GM10847 (cell line): ENCODE measurements around the gene KCNJ6.

Source experiments
- POLR2A ChIP-seq: IDR thresholded peaks from 2 replicates; pipeline ENCODE4 v1.6.1; 2011; ENCODE audit not compliant: insufficient read length; ENCODE audit errors: extremely low read depth

The KCNJ6 gene

GRCh38 chr21:37819372-37819771 lies 96.9 kb downstream of the KCNJ6 start:
- TF ChIP-seq POLR2A, result no peak

GRCh38 chr21:37817242-37817641 lies 99.0 kb downstream of the KCNJ6 start:
- TF ChIP-seq POLR2A, result no peak

GRCh38 chr21:37815893-37816292 lies 100.4 kb downstream of the KCNJ6 start:
- no peak for TF ChIP-seq POLR2A

GRCh38 chr21:37811711-37812110 lies 104.5 kb downstream of the KCNJ6 start:
- TF ChIP-seq POLR2A, result no peak

- TF ChIP-seq POLR2A, result no peak
Observed at GRCh38 chr21:37808261-37808660, 108.0 kb downstream of the KCNJ6 start.

- no peak for TF ChIP-seq POLR2A
Observed at GRCh38 chr21:37805266-37805665, 111.0 kb downstream of the KCNJ6 start.

- no peak for TF ChIP-seq POLR2A
Observed at GRCh38 chr21:37804001-37804400, 112.3 kb downstream of the KCNJ6 start.

GRCh38 chr21:37803101-37803651 lies 113.1 kb downstream of the KCNJ6 start:
- TF ChIP-seq POLR2A, result no peak

- TF ChIP-seq POLR2A, result no peak
Observed at GRCh38 chr21:37800456-37801061, 115.7 kb downstream of the KCNJ6 start.

GRCh38 chr21:37800057-37800455 lies 116.2 kb downstream of the KCNJ6 start:
- TF ChIP-seq POLR2A, result no peak

GRCh38 chr21:37799211-37800056 lies 116.8 kb downstream of the KCNJ6 start:
- TF ChIP-seq POLR2A, result no peak

GRCh38 chr21:37797403-37797802 lies 118.9 kb downstream of the KCNJ6 start:
- no peak for TF ChIP-seq POLR2A

- no peak for TF ChIP-seq POLR2A
Observed at GRCh38 chr21:37796011-37796410, 120.2 kb downstream of the KCNJ6 start.

- no peak for TF ChIP-seq POLR2A
Observed at GRCh38 chr21:37793660-37794059, 122.6 kb downstream of the KCNJ6 start.

- no peak for TF ChIP-seq POLR2A
Observed at GRCh38 chr21:37792046-37792445, 124.2 kb downstream of the KCNJ6 start.

GRCh38 chr21:37790905-37791304 lies 125.4 kb downstream of the KCNJ6 start:
- no peak for TF ChIP-seq POLR2A
